IPS-18c (cell line): Measurements from ENCODE around the gene ADAMTS9.
"Not testable (repeated sequence)": the region's sequence is repeated elsewhere in the genome, so short reads cannot be mapped to it uniquely, and the experiment has no call there.

Source experiments
- H3K4me3 ChIP-seq: 2 replicates; pipeline ENCODE4 v1.7.0; 2013; ENCODE audit warnings: low read depth, mild to moderate bottlenecking, low read length, moderate library complexity; ENCODE audit not compliant: insufficient read depth
- H3K9me3 ChIP-seq: one replicate; pipeline ENCODE4 v1.6.1; 2013; ENCODE audit warnings: mild to moderate bottlenecking, low read length, moderate library complexity; ENCODE audit not compliant: control insufficient read depth, insufficient read depth

ADAMTS9 gene

DNA sequence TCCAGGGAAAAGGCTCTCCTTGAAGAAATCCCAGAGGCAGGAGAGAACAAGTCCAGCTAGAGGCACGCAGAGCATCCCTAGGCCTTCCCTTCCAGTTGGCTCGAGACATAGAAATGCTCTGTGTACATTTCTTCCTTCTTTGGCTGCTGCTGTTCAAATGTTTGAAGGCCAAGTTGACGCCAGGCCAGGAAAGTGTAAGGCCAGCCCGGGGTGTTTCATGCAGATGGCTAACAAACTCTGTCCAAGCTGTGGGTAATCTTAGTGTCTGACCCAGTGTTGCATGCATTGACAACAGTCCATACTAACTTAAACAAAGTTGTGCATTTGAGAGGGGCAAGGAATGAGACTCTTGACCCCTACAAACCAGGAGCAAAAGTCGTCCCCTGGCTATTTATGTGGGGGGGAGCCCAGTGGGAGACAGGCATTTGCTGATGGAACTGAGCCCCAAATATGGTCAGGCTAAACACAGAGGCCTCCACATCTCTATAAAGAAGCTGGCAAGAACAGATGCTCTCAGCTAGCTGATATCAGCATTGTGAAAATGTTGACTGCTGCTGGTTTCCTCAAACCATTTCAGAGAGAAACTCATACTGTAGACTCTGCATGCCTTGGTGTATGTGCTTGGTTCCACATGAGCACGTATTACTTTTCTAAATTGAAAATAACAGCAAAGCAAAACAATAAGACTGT is 139.5 kb downstream of the ADAMTS9 start:
- H3K9me3 ChIP-seq: no peaks in the 10 kb centered on the region

DNA sequence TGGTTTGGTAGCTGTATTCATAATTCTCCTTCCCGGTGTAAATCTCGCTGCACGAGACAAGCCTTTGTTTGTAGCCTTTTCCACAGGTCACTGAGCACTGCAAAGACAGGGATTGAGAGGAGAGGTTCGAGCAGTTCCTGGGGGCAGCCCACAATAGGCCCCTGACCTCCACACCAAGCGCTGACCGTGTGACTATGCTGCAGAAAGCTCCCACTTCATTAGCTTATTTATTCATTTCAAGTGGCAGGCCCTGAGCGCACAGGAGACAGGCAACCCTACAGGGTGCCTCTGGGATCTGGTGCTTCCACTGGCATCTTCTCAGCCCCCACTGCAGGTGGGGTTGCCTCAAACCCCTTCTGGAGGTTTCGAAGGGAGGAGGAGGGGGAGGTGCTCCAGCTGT is 140.9 kb downstream of the ADAMTS9 start:
- H3K4me3 ChIP-seq: no peak overlapping the region
- H3K9me3 ChIP-seq: no peaks in the 10 kb centered on the region

More for the DNA sequence above, 139.5 kb downstream of the ADAMTS9 start:
- no peak overlapping the region for H3K4me3 ChIP-seq

DNA sequence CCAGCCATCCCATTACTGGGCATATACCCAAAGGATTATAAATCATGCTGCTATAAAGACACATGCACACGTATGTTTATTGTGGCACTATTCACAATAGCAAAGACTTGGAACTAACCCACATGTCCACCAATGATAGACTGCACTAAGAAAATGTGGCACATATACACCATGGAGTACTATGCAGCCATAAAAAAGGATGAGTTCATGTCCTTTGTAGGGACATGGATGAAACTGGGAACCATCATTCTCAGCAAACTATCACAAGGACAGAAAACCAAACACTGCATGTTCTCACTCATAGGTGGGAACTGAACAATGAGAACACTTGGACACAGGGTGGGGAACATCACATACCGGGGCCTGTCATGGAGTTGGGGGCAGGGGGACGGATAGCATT is 142.6 kb downstream of the ADAMTS9 start:
- not testable (repeated sequence) for H3K9me3 ChIP-seq, H3K4me3 ChIP-seq

DNA sequence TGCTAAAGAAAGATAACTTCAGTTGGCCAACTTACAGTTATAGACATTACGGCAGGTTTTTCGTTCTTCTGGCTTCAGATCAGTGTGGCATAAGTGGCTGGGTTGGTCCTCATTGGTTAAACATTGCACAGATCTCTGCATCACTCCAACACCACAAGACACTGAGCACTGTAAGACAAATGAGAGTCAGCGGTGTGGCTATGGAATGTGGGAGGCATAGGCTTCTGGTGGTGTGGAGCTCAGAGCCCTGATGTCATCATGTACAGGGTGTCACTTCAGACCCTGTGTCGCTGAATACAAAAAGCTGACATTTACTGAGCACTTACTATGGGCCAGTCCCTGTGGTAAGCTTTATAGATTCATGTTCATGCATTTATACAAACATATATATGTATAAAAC is 146.0 kb downstream of the ADAMTS9 start:
- no peak overlapping the region for H3K4me3 ChIP-seq
- H3K9me3 ChIP-seq: no peaks in the 10 kb centered on the region

DNA sequence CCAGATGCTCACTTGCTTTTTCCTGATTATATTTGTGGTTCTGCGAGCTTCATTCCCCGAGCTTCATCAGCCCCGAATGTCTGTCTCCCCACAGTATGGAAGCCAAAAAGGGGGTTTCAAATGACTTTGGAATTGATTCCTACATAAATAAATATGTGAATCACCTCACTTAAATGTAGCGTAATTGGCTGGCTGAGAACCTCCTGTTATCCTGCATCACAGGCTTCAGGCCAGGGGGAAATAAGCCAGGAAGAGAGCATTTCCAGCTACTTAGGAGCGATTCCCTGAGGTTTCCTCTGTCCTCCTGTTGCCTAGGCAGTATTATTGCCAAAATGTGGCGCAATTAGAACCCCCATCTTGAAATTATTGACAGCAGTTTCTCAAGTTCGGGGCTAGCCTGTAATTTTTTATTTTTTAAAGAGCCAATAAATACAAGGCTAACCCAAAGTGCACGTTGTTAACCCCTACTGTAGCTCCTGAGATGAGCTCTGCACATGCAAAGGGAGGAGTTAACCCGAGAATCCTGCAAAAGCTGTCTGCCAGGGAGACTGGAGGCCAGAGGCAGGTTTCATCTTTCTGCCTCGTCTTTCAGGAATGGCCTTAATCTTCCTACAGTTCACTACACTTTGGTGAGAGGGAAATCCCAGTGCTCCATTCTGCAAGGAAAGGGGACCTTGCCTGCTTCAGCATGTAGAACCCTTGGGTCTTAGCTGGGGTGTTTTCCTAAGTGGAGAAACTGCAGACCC is 148.2 kb downstream of the ADAMTS9 start:
- H3K4me3 ChIP-seq: no peak overlapping the region
- H3K9me3 ChIP-seq: no peaks in the 10 kb centered on the region

GRCh38 chr3:64536166-64536565 is 151.6 kb downstream of the ADAMTS9 start:
- Histone ChIP-seq H3K9me3 (no peaks in the 10 kb centered on the region), H3K4me3 (no peak overlapping the region)

GRCh38 chr3:64533617-64534317 is 154.0 kb downstream of the ADAMTS9 start:
- H3K9me3 ChIP-seq: no peaks in the 10 kb centered on the region
- H3K4me3 ChIP-seq: no peak overlapping the region

- no peaks in the 10 kb centered on the region for H3K9me3 ChIP-seq
- H3K4me3 ChIP-seq: no peak overlapping the region
Measured at GRCh38 chr3:64530434-64531049, 157.3 kb downstream of the ADAMTS9 start.

- H3K9me3 ChIP-seq: no peaks in the 10 kb centered on the region
Measured at GRCh38 chr3:64523324-64523723, 164.5 kb downstream of the ADAMTS9 start.

GRCh38 chr3:64520334-64520733 is 167.5 kb downstream of the ADAMTS9 start:
- Histone ChIP-seq H3K9me3 (no peaks in the 10 kb centered on the region), H3K4me3 (no peak overlapping the region)

More at GRCh38 chr3:64523324-64523723, 164.5 kb downstream of the ADAMTS9 start:
- no peak overlapping the region for H3K4me3 ChIP-seq

DNA sequence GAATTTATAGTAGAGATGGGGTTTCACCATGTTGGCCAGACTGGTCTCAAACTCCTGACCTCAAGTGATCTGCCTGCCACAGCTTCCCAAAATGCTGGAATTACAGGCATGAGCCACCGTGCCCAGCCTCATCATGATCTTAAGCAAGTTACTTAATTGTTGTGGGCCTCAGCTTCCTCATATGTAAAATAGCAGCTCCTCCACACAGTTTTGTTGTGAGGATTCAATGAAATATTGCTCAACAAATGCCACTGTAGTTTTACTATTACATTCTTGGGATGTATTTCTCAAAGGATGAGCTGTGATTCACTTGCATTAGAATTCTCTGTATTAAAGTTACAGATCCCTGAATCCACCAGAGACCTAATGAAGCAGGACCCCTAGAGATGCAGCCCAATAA is 168.8 kb downstream of the ADAMTS9 start:
- H3K4me3 ChIP-seq: no peak overlapping the region

GRCh38 chr3:64518496-64518895 is 169.3 kb downstream of the ADAMTS9 start:
- Histone ChIP-seq H3K9me3 (no peaks in the 10 kb centered on the region), H3K4me3 (no peak overlapping the region)

More for the DNA sequence above, 168.8 kb downstream of the ADAMTS9 start:
- no peaks in the 10 kb centered on the region for H3K9me3 ChIP-seq

- no peaks in the 10 kb centered on the region for H3K9me3 ChIP-seq
Measured at GRCh38 chr3:64514889-64515288, 172.9 kb downstream of the ADAMTS9 start.

DNA sequence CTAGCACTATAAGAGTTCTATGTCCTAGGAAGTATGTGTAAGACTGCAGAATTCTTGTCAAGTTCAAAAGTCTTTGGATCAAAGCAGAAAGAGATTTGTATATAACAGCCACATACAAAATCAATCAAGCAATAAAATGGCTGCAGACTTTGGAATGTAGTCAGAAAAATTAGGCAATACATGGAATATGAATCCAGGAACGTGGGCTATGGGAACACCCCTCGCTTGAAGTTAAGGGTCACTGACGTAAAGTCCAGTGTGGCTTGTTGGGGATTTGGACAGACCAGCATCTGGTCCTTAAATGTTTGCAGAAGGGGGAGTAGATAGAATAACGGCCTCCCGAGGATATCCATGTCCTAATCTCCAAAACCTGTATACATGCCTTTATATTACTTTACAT is 178.6 kb downstream of the ADAMTS9 start:
- H3K4me3 ChIP-seq: no peak overlapping the region
- no peaks in the 10 kb centered on the region for H3K9me3 ChIP-seq

More at GRCh38 chr3:64514889-64515288, 172.9 kb downstream of the ADAMTS9 start:
- H3K4me3 ChIP-seq: no peak overlapping the region

DNA sequence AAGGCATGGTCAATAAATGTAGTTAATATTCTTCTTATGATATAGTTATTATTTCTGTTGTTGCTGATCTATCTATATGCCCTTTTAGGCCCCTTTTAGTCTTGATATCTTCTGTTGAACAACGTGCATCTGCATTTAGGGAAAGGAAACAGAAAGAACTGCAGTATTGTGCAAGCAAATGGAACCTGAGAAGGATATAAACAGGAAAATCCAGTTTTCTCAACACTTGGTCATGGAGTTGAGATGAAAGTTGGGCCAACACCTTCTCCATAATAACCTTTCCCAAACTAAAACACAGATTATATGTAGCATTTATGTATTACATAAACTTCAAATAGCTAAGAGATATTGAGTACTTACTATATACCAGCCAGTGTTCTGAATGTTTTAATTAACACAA is 179.7 kb downstream of the ADAMTS9 start:
- no peaks in the 10 kb centered on the region for H3K9me3 ChIP-seq

GRCh38 chr3:64506255-64506654 is 181.5 kb downstream of the ADAMTS9 start:
- Histone ChIP-seq H3K9me3 (no peaks in the 10 kb centered on the region), H3K4me3 (no peak overlapping the region)

More for the DNA sequence above, 179.7 kb downstream of the ADAMTS9 start:
- no peak overlapping the region for H3K4me3 ChIP-seq

- Histone ChIP-seq H3K4me3 (no peak overlapping the region), H3K9me3 (no peaks in the 10 kb centered on the region)
Measured at GRCh38 chr3:64505419-64505818, 182.4 kb downstream of the ADAMTS9 start.
